Neural cell (in vitro differentiated cells): ENCODE results near the gene IL4I1. TPM values are rescaled to one million over a fixed set of nuclear protein-coding genes. Genes with fewer than 3 reads are reported as not detected.

Source experiments
- H2AFZ ChIP-seq: fragments of 200-600, 300-800 bp; sonication (generic), shearing (Covaris generic); 2 replicates; pipeline ENCODE4 v1.6.0; 2014; ENCODE audit warnings: low read depth, mild to moderate bottlenecking, antibody characterized with exemption, low read length, moderate library complexity
- H3F3A ChIP-seq: fragments of 200-600 bp; shearing (Covaris generic); 2 replicates; pipeline ENCODE4 v1.6.1; 2016; ENCODE audit warnings: mild to moderate bottlenecking, moderate library complexity, mixed read lengths, antibody characterized with exemption, low read length; ENCODE audit not compliant: insufficient read depth, poor library complexity, severe bottlenecking
- H3K27ac ChIP-seq: fragments of 200-600, 300-800 bp; sonication (generic), shearing (Covaris generic); 2 replicates; pipeline ENCODE4 v1.5.1; 2014; ENCODE audit warnings: mild to moderate bottlenecking, low read length, moderate library complexity
- H3K27me3 ChIP-seq: fragments of 300-800, 200-600 bp; sonication (generic), shearing (Covaris generic); 2 replicates; pipeline ENCODE4 v1.6.0; 2014; ENCODE audit warnings: mild to moderate bottlenecking, low read depth, low read length, moderate library complexity; ENCODE audit not compliant: insufficient read depth
- H3K36me3 ChIP-seq: fragments of 300-800, 200-600 bp; sonication (generic), shearing (Covaris generic); 2 replicates; pipeline ENCODE4 v1.5.1; 2014; ENCODE audit warnings: mild to moderate bottlenecking, antibody characterized with exemption, low read length, moderate library complexity; ENCODE audit not compliant: insufficient read depth
- H3K4me2 ChIP-seq: fragments of 300-800, 200-600 bp; sonication (generic), shearing (Covaris generic); 2 replicates; pipeline ENCODE4 v1.6.0; 2014; ENCODE audit warnings: mild to moderate bottlenecking, low read length
- H3K4me3 ChIP-seq: fragments of 300-800, 200-600 bp; sonication (generic), shearing (Covaris generic); 2 replicates; pipeline ENCODE4 v1.5.1; 2014; ENCODE audit warnings: mild to moderate bottlenecking, low read length, moderate library complexity
- H3K79me2 ChIP-seq: fragments of 200-600 bp; shearing (Covaris generic); replicated peaks from 2 replicates; pipeline ENCODE4 v1.6.0; 2014; ENCODE audit warnings: mild to moderate bottlenecking, low read length, moderate library complexity; ENCODE audit not compliant: insufficient read depth
- H3K9ac ChIP-seq: fragments of 300-800, 200-600 bp; sonication (generic), shearing (Covaris generic); 2 replicates; pipeline ENCODE4 v1.6.1; 2016; ENCODE audit warnings: mild to moderate bottlenecking, low read length, mixed read lengths
- H3K9me2 ChIP-seq: fragments of 200-600 bp; shearing (Covaris generic); 2 replicates; pipeline ENCODE4 v1.6.1; 2016; ENCODE audit warnings: mild to moderate bottlenecking, low read length, mixed read lengths; ENCODE audit not compliant: insufficient read depth
- H3K9me3 ChIP-seq: fragments of 200-600, 300-800 bp; sonication (generic), shearing (Covaris generic); 2 replicates; pipeline ENCODE4 v1.6.1; 2016; ENCODE audit warnings: mild to moderate bottlenecking, mixed run types, low read length, moderate library complexity, mixed read lengths
- H4K20me1 ChIP-seq: fragments of 200-600 bp; shearing (Covaris generic); 2 replicates; pipeline ENCODE4 v1.6.1; 2016; ENCODE audit warnings: mild to moderate bottlenecking, mixed run types; ENCODE audit not compliant: insufficient read depth
- CTCF ChIP-seq: fragments of 450-650 bp; IDR thresholded peaks from 2 replicates; pipeline ENCODE4 v1.5.1; 2014; ENCODE audit warnings: antibody characterized with exemption, mild to moderate bottlenecking, moderate library complexity; ENCODE audit not compliant: poor library complexity, severe bottlenecking
- EP300 ChIP-seq: fragments of 450-650 bp; conservative IDR thresholded peaks from 2 replicates; pipeline ENCODE4 v1.6.1; 2014; ENCODE audit warnings: antibody characterized with exemption, mild to moderate bottlenecking, moderate library complexity; ENCODE audit not compliant: poor library complexity, severe bottlenecking
- EZH2 ChIP-seq: fragments of 200-600, 300-800 bp; shearing (Covaris generic), sonication (generic); IDR thresholded peaks from 2 replicates; pipeline ENCODE4 v1.6.1; 2014; ENCODE audit warnings: antibody characterized with exemption, low read length, borderline replicate concordance, mild to moderate bottlenecking; ENCODE audit not compliant: insufficient read depth, poor library complexity, severe bottlenecking
- MXI1 ChIP-seq: fragments of 450-650 bp; conservative IDR thresholded peaks from 2 replicates; pipeline ENCODE4 v1.6.1; 2014; ENCODE audit warnings: antibody characterized with exemption, mild to moderate bottlenecking; ENCODE audit not compliant: poor library complexity, severe bottlenecking
- POLR2AphosphoS5 ChIP-seq: IDR thresholded peaks from 2 replicates; pipeline ENCODE4 v1.6.1; 2012
- RAD21 ChIP-seq: fragments of 450-650 bp; conservative IDR thresholded peaks from 2 replicates; pipeline ENCODE4 v1.6.1; 2014; ENCODE audit warnings: antibody characterized with exemption, mild to moderate bottlenecking, moderate library complexity
- REST ChIP-seq: IDR thresholded peaks from 2 replicates; pipeline ENCODE4 v1.6.1; 2012; ENCODE audit warnings: borderline replicate concordance
- SMC3 ChIP-seq: fragments of 450-650 bp; conservative IDR thresholded peaks from 2 replicates; pipeline ENCODE4 v1.6.1; 2014; ENCODE audit warnings: antibody characterized with exemption, mild to moderate bottlenecking, moderate library complexity; ENCODE audit not compliant: poor library complexity
- TAF1 ChIP-seq: IDR thresholded peaks from 2 replicates; pipeline ENCODE4 v1.6.1; 2012; ENCODE audit warnings: low read depth
- polyA plus RNA-seq: library from polyadenylated mRNA; depleted of rRNA; stranded (reverse); fragments of >200 nt; gene quantifications from 2 replicates; pipeline ENCODE4 v1.2.3, GENCODE V29; 2014

IL4I1 gene
- polyA plus RNA-seq, 1 donor from 2014 or later = not detected

- Histone ChIP-seq H3K9me3 (no peaks in the 10 kb centered on the region), H2AFZ (no peak overlapping the region), H3K36me3 (no peaks in the 10 kb centered on the region), H3K27ac (no peak overlapping the region), H3K4me3 (no peak overlapping the region), H3K9me2 (no peaks in the 10 kb centered on the region), H3K9ac (no peak overlapping the region), H3K4me2 (no peak overlapping the region), H4K20me1 (no peaks in the 10 kb centered on the region), H3K27me3 (peaks cover 8% of the 10 kb centered on the region), H3F3A (no peaks in the 10 kb centered on the region), H3K79me2 (no peaks in the 10 kb centered on the region)
- TF ChIP-seq EP300 (no peak), CTCF (no peak), EZH2 (no peak), RAD21 (no peak), TAF1 (no peak), POLR2AphosphoS5 (no peak), MXI1 (no peak), REST (no peak), SMC3 (no peak)
Observed at GRCh38 chr19:49894011-49894664, 2.5 kb downstream of the IL4I1 start.

- Histone ChIP-seq H3K4me2 (no peak overlapping the region), H2AFZ (no peak overlapping the region), H3K27ac (no peak overlapping the region), H3K4me3 (no peak overlapping the region), H3K9ac (no peak overlapping the region), H3F3A (no peaks in the 10 kb centered on the region), H3K36me3 (no peaks in the 10 kb centered on the region), H4K20me1 (no peaks in the 10 kb centered on the region), H3K79me2 (no peaks in the 10 kb centered on the region), H3K9me3 (no peaks in the 10 kb centered on the region), H3K27me3 (peaks cover 8% of the 10 kb centered on the region), H3K9me2 (no peaks in the 10 kb centered on the region)
- no peak for TF ChIP-seq MXI1
- no peak for TF ChIP-seq POLR2AphosphoS5
- no peak for TF ChIP-seq EZH2
- TF ChIP-seq RAD21 = no peak
- no peak for TF ChIP-seq EP300
- no peak for TF ChIP-seq TAF1
- no peak for TF ChIP-seq CTCF
- no peak for TF ChIP-seq SMC3
- TF ChIP-seq REST = no peak
Observed at GRCh38 chr19:49892716-49893115, 4.0 kb downstream of the IL4I1 start.
